OCI-LY1 (cell line): ENCODE results near the gene FRMD5.

Experiments
- H2AFZ ChIP-seq: fragments of 200-600 bp; sonication (generic), shearing (Covaris generic); 2 replicates; pipeline ENCODE4 v1.6.0; 2014; ENCODE audit warnings: antibody characterized with exemption, mild to moderate bottlenecking, low read length
- H3F3A ChIP-seq: fragments of 200-600 bp; sonication (generic), shearing (Covaris generic); 2 replicates; pipeline ENCODE4 v1.6.0; 2014; ENCODE audit warnings: mild to moderate bottlenecking, antibody characterized with exemption, low read length, moderate library complexity; ENCODE audit not compliant: insufficient read depth
- H3K27ac ChIP-seq: fragments of 200-600 bp; sonication (generic); 2 replicates; pipeline ENCODE4 v1.5.1; 2014; ENCODE audit warnings: low read length, mixed run types, mild to moderate bottlenecking, low read depth; ENCODE audit not compliant: poor library complexity, severe bottlenecking
- H3K27me3 ChIP-seq: fragments of 200-600 bp; sonication (generic); 2 replicates; pipeline ENCODE4 v1.6.0; 2014; ENCODE audit warnings: antibody characterized with exemption, mild to moderate bottlenecking, low read length, moderate library complexity; ENCODE audit not compliant: insufficient read depth
- H3K36me3 ChIP-seq: fragments of 200-600 bp; sonication (generic); 2 replicates; pipeline ENCODE4 v1.6.1; 2014; ENCODE audit warnings: mild to moderate bottlenecking, antibody characterized with exemption, low read length, moderate library complexity, mixed read lengths; ENCODE audit not compliant: insufficient read depth
- H3K4me1 ChIP-seq: fragments of 200-600 bp; sonication (generic); 2 replicates; pipeline ENCODE4 v1.5.1; 2014; ENCODE audit warnings: mild to moderate bottlenecking, low read length, moderate library complexity; ENCODE audit not compliant: insufficient read depth, severe bottlenecking
- H3K4me2 ChIP-seq: fragments of 200-600 bp; sonication (generic), shearing (Covaris generic); 2 replicates; pipeline ENCODE4 v1.6.1; 2014; ENCODE audit warnings: low read length
- H3K4me3 ChIP-seq: fragments of 200-600 bp; sonication (generic); 2 replicates; pipeline ENCODE4 v1.5.1; 2014; ENCODE audit warnings: low read length, low read depth, mild to moderate bottlenecking, mixed read lengths; ENCODE audit not compliant: poor library complexity, severe bottlenecking
- H3K79me2 ChIP-seq: fragments of 200-600 bp; shearing (Covaris generic); 2 replicates; pipeline ENCODE4 v1.6.1; 2016; ENCODE audit warnings: mixed run types, low read length, mixed read lengths; ENCODE audit not compliant: insufficient read depth
- H3K9ac ChIP-seq: fragments of 200-600 bp; sonication (generic), shearing (Covaris generic); 2 replicates; pipeline ENCODE4 v1.6.1; 2014; ENCODE audit warnings: mild to moderate bottlenecking, low read length, mixed read lengths
- H3K9me2 ChIP-seq: fragments of 200-600 bp; sonication (generic), shearing (Covaris generic); 2 replicates; pipeline ENCODE4 v1.6.1; 2014; ENCODE audit warnings: low read depth, mild to moderate bottlenecking, low read length, mixed read lengths
- H3K9me3 ChIP-seq: fragments of 200-600 bp; shearing (Covaris generic); 2 replicates; pipeline ENCODE4 v1.6.1; 2014; ENCODE audit warnings: low read length, mixed read lengths
- H4K20me1 ChIP-seq: fragments of 200-600 bp; sonication (generic), shearing (Covaris generic); 2 replicates; pipeline ENCODE4 v1.6.0; 2016; ENCODE audit warnings: mild to moderate bottlenecking, low read length; ENCODE audit not compliant: insufficient read depth
- EZH2 ChIP-seq: fragments of 200-600 bp; sonication (generic), shearing (Covaris generic); IDR thresholded peaks from 2 replicates; pipeline ENCODE4 v1.8.0; 2017; ENCODE audit warnings: borderline replicate concordance, mixed run types, mild to moderate bottlenecking, antibody characterized with exemption, low read length, moderate library complexity, mixed read lengths
- TF ChIP-seq, protein P1 (sequence below): fragments of 200-600 bp; sonication (generic), shearing (Covaris generic); IDR thresholded peaks from 2 replicates; pipeline ENCODE4 v1.5.1; 2017; ENCODE audit warnings: mild to moderate bottlenecking, antibody characterized with exemption, low read length, moderate library complexity, mixed read lengths

Gene FRMD5

DNA sequence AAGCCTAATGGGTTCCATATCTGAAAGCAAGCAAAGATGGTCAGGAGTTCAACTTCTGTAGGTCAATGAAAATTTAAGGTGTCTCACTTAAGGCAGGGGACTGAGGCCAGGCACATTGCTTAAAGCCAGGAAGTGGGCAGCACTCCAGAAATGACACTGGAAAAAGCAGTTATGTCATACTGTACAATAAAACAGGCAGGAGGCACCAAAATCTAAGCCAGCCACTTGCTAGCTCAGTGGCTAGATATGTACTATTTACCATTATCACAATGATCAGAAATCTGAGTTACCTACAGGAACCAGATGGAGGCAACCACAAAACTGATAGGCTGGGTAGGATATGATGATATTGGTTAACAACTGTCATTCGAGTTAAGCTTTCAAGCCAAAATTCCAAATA, 57.3 kb downstream of the FRMD5 start:
- no peaks in the 10 kb centered on the region for H4K20me1 ChIP-seq
- H3F3A ChIP-seq: no peaks in the 10 kb centered on the region
- no peak overlapping the region for H3K4me3 ChIP-seq
- H3K36me3 ChIP-seq: no peaks in the 10 kb centered on the region
- H2AFZ ChIP-seq: no peak overlapping the region
- no peak overlapping the region for H3K9ac ChIP-seq
- H3K4me1 ChIP-seq: no peaks in the 10 kb centered on the region
- no peaks in the 10 kb centered on the region for H3K27me3 ChIP-seq
- H3K9me3 ChIP-seq: no peaks in the 10 kb centered on the region
- TF ChIP-seq, protein P1, sequence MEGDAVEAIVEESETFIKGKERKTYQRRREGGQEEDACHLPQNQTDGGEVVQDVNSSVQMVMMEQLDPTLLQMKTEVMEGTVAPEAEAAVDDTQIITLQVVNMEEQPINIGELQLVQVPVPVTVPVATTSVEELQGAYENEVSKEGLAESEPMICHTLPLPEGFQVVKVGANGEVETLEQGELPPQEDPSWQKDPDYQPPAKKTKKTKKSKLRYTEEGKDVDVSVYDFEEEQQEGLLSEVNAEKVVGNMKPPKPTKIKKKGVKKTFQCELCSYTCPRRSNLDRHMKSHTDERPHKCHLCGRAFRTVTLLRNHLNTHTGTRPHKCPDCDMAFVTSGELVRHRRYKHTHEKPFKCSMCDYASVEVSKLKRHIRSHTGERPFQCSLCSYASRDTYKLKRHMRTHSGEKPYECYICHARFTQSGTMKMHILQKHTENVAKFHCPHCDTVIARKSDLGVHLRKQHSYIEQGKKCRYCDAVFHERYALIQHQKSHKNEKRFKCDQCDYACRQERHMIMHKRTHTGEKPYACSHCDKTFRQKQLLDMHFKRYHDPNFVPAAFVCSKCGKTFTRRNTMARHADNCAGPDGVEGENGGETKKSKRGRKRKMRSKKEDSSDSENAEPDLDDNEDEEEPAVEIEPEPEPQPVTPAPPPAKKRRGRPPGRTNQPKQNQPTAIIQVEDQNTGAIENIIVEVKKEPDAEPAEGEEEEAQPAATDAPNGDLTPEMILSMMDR: no peak
- TF ChIP-seq EZH2: no peak
- H3K4me2 ChIP-seq: no peak overlapping the region
- no peak overlapping the region for H3K27ac ChIP-seq
- no peaks in the 10 kb centered on the region for H3K9me2 ChIP-seq
- H3K79me2 ChIP-seq: no peaks in the 10 kb centered on the region

- Histone ChIP-seq H3K36me3 (no peaks in the 10 kb centered on the region), H3K9ac (no peak overlapping the region), H2AFZ (no peak overlapping the region), H3F3A (no peaks in the 10 kb centered on the region), H3K4me3 (no peak overlapping the region), H3K9me3 (no peaks in the 10 kb centered on the region), H3K9me2 (no peaks in the 10 kb centered on the region), H3K27ac (no peak overlapping the region), H3K4me1 (no peaks in the 10 kb centered on the region), H4K20me1 (no peaks in the 10 kb centered on the region), H3K79me2 (no peaks in the 10 kb centered on the region), H3K4me2 (no peak overlapping the region), H3K27me3 (no peaks in the 10 kb centered on the region)
- TF ChIP-seq, protein P1: no peak
- no peak for TF ChIP-seq EZH2
These were observed 58.0 kb downstream of the FRMD5 start for GRCh38 chr15:44136991-44137477.

DNA sequence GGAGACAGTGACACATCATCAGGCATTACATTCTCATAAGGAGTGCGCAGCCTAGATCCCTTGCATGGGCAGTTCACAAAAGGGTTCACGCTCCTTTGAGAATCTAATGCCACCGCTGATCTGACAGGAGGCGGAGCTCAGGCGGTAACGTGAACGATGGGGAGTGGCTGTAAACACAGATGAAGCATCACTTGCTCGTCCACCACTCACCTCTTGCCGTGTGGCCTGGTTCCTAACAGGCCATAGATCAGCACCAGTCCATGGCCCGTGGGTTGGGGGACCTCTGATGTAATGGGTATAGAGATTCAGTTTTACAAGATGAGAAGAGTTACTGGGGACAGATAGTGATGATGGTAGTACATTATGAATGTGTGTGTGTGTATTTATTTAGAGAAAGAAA, 63.0 kb downstream of the FRMD5 start:
- no peaks in the 10 kb centered on the region for H3K9me3 ChIP-seq
- H3K27me3 ChIP-seq: no peaks in the 10 kb centered on the region
- no peak overlapping the region for H3K9ac ChIP-seq
- H2AFZ ChIP-seq: no peak overlapping the region
- no peak overlapping the region for H3K4me2 ChIP-seq
- no peak for TF ChIP-seq EZH2
- TF ChIP-seq, protein P1: no peak
- H3K4me3 ChIP-seq: no peak overlapping the region
- no peaks in the 10 kb centered on the region for H3F3A ChIP-seq
- H4K20me1 ChIP-seq: no peaks in the 10 kb centered on the region
- no peak overlapping the region for H3K27ac ChIP-seq
- no peaks in the 10 kb centered on the region for H3K4me1 ChIP-seq
- H3K9me2 ChIP-seq: no peaks in the 10 kb centered on the region
- H3K79me2 ChIP-seq: no peaks in the 10 kb centered on the region
- no peaks in the 10 kb centered on the region for H3K36me3 ChIP-seq
